Esophagus (tissue), 2 donors: ENCODE data around the gene POLR3C. TPM values are rescaled to one million over a fixed set of nuclear protein-coding genes. Genes with fewer than 3 reads are reported as not detected.
"Not testable (repeated sequence)": the region's sequence is repeated elsewhere in the genome, so short reads cannot be mapped to it uniquely, and the experiment has no call there.

Experiments used
- H3K27ac ChIP-seq, 2 donors: one replicate each; pipeline ENCODE4 v1.5.1; 2013; ENCODE audit warnings: low read depth in 2 of 2, mild to moderate bottlenecking in 2 of 2, inconsistent platforms in 1 of 2, low read length in 1 of 2, moderate library complexity in 1 of 2
- H3K27me3 ChIP-seq, 2 donors: one replicate each; pipeline ENCODE4 v1.6.1; 2013; ENCODE audit warnings: low read length in 2 of 2, control low read depth in 1 of 2, mild to moderate bottlenecking in 1 of 2; ENCODE audit not compliant: insufficient read depth in 2 of 2, control insufficient read depth in 1 of 2
- H3K36me3 ChIP-seq, 2 donors: one replicate each; pipeline ENCODE4 v1.6.1; 2013; ENCODE audit warnings: low read length in 1 of 2; ENCODE audit not compliant: control insufficient read depth in 2 of 2, insufficient read depth in 2 of 2
- H3K4me1 ChIP-seq, 2 donors: one replicate each; pipeline ENCODE4 v1.6.1; 2013; ENCODE audit warnings: low read length in 1 of 2; ENCODE audit not compliant: control insufficient read depth in 2 of 2, insufficient read depth in 2 of 2
- H3K4me3 ChIP-seq, 2 donors: one replicate each; pipeline ENCODE4 v1.5.1; 2013; ENCODE audit warnings: low read length in 2 of 2, mild to moderate bottlenecking in 2 of 2, low read depth in 1 of 2, moderate library complexity in 1 of 2
- H3K9me3 ChIP-seq, 2 donors: one replicate each; pipeline ENCODE4 v1.6.1; 2013; ENCODE audit warnings: mild to moderate bottlenecking in 2 of 2, low read depth in 1 of 2, low read length in 1 of 2, moderate library complexity in 1 of 2; ENCODE audit not compliant: control insufficient read depth in 2 of 2, insufficient read depth in 1 of 2
- WGBS, 2 donors: extraction: QIAGEN DNeasy Blood & Tissue Kit; methylation state at CpG; one replicate each; pipeline ENCODE4 v1.1.7; 2013; 5-methylcytosine and 5-hydroxymethylcytosine counted together
- polyA plus RNA-seq, 2 donors: library from polyadenylated mRNA; stranded (reverse); fragments of 200-250 nt; gene quantifications; one replicate each; pipeline ENCODE4 v1.2.3, GENCODE V29; 2013
- donor health status: healthy with polysubstance abuse.
- donor health status: Bipolar disorder and iron deficiency.

POLR3C gene
- polyA plus RNA-seq, 2 donors = 9.0 to 15.1 TPM

- not testable (repeated sequence) for H3K27ac ChIP-seq, H3K9me3 ChIP-seq, H3K4me1 ChIP-seq, H3K36me3 ChIP-seq, H3K4me3 ChIP-seq, H3K27me3 ChIP-seq
- 30 to 80% methylated on average over 4 of the region's 6 CpGs for WGBS, 2 donors
Measured at GRCh38 chr1:145818095-145818494, 5.9 kb upstream of the POLR3C start.

- WGBS, 2 donors = 0 to 4% methylated on average over 3 to 4 of the region's 16 CpGs
Measured at GRCh38 chr1:145822779-145823331, 1.1 kb upstream of the POLR3C start.

GRCh38 chr1:145824499-145824842, 471 bp downstream of the POLR3C start:
- Histone ChIP-seq H3K4me1 (no peaks in the 10 kb centered on the region), H3K4me3 (peak overlapping the region; percentile 75 to 85)
- WGBS, 2 donors = 1 to 2% methylated on average over 7 of the region's 7 CpGs

More at GRCh38 chr1:145822779-145823331, 1.1 kb upstream of the POLR3C start:
- H3K4me3 ChIP-seq, H3K27me3 ChIP-seq, H3K4me1 ChIP-seq, H3K36me3 ChIP-seq, H3K9me3 ChIP-seq, H3K27ac ChIP-seq: not testable (repeated sequence)

GRCh38 chr1:145826030-145826429, 2.0 kb downstream of the POLR3C start:
- Histone ChIP-seq H3K4me1 (no peaks in the 10 kb centered on the region), H3K36me3 (peaks cover 4 to 8% of the 10 kb centered on the region in 2 donors)
- WGBS, 2 donors = 88 to 92% methylated on average over 2 of the region's 2 CpGs

More at GRCh38 chr1:145824499-145824842, 471 bp downstream of the POLR3C start:
- Histone ChIP-seq H3K36me3 (peaks cover 4 to 8% of the 10 kb centered on the region in 2 donors), H3K27ac (peak overlapping the region; percentile 79 to 87), H3K27me3 (no peaks in the 10 kb centered on the region), H3K9me3 (no peaks in the 10 kb centered on the region)

GRCh38 chr1:145827966-145828365, 4.0 kb downstream of the POLR3C start:
- H3K9me3 ChIP-seq = no peaks in the 10 kb centered on the region
- H3K36me3 ChIP-seq = peaks cover 4 to 12% of the 10 kb centered on the region in 2 donors
- no peaks in the 10 kb centered on the region for H3K4me1 ChIP-seq
- H3K27ac ChIP-seq = no peak overlapping the region
- no peak overlapping the region for H3K4me3 ChIP-seq
- H3K27me3 ChIP-seq = no peaks in the 10 kb centered on the region

More at GRCh38 chr1:145826030-145826429, 2.0 kb downstream of the POLR3C start:
- Histone ChIP-seq H3K27ac (no peak overlapping the region), H3K27me3 (no peaks in the 10 kb centered on the region), H3K9me3 (no peaks in the 10 kb centered on the region), H3K4me3 (no peak overlapping the region)

- Histone ChIP-seq H3K9me3 (no peaks in the 10 kb centered on the region), H3K36me3 (peaks cover 4 to 16% of the 10 kb centered on the region in 2 donors), H3K27me3 (no peaks in the 10 kb centered on the region)
Measured at GRCh38 chr1:145828367-145829026, 4.5 kb downstream of the POLR3C start.

GRCh38 chr1:145830810-145831209, 6.8 kb downstream of the POLR3C start:
- not testable (repeated sequence) for H3K27ac ChIP-seq, H3K4me3 ChIP-seq, H3K4me1 ChIP-seq, H3K27me3 ChIP-seq, H3K9me3 ChIP-seq
- H3K36me3 ChIP-seq = peaks cover 4 to 19% of the 10 kb centered on the region in 2 donors
- 94 to 97% methylated on average over 2 of the region's 2 CpGs for WGBS, 2 donors

More at GRCh38 chr1:145828367-145829026, 4.5 kb downstream of the POLR3C start:
- Histone ChIP-seq H3K4me3 (no peak overlapping the region), H3K27ac (no peak overlapping the region), H3K4me1 (no peaks in the 10 kb centered on the region)

- Histone ChIP-seq H3K27ac (no peak overlapping the region), H3K36me3 (peaks cover 23 to 29% of the 10 kb centered on the region in 2 donors), H3K27me3 (no peaks in the 10 kb centered on the region), H3K4me3 (no peak overlapping the region), H3K9me3 (no peaks in the 10 kb centered on the region), H3K4me1 (no peaks in the 10 kb centered on the region)
- 90 to 95% methylated on average over 1 of the region's 1 CpG for WGBS, 2 donors
Measured at GRCh38 chr1:145837656-145838055, 13.7 kb downstream of the POLR3C start.

GRCh38 chr1:145843031-145843430, 19.0 kb downstream of the POLR3C start:
- peaks cover 3 to 6% of the 10 kb centered on the region in 2 donors for H3K4me1 ChIP-seq
- WGBS, 2 donors = 89 to 93% methylated on average over 3 of the region's 3 CpGs
- H3K4me3 ChIP-seq = no peak overlapping the region
- no peaks in the 10 kb centered on the region for H3K9me3 ChIP-seq
- no peak overlapping the region for H3K27ac ChIP-seq
- peaks cover 10 to 32% of the 10 kb centered on the region in 2 donors for H3K36me3 ChIP-seq
- H3K27me3 ChIP-seq = no peaks in the 10 kb centered on the region

GRCh38 chr1:145845144-145845513, 21.1 kb downstream of the POLR3C start:
- Histone ChIP-seq H3K9me3 (no peaks in the 10 kb centered on the region), H3K27ac (no peak overlapping the region), H3K36me3 (peaks cover 12 to 35% of the 10 kb centered on the region in 2 donors), H3K4me3 (peak overlapping the region; percentile 43 to 69), H3K4me1 (peaks cover 3 to 6% of the 10 kb centered on the region in 2 donors), H3K27me3 (no peaks in the 10 kb centered on the region)
- WGBS, 2 donors = 10 to 14% methylated on average over 4 of the region's 4 CpGs
